ENCODE data around the gene CHP1.
"Not testable (repeated sequence)": the region's sequence is repeated elsewhere in the genome, so short reads cannot be mapped to it uniquely, and the experiment has no call there.

The CHP1 gene

GRCh38 chr15:41230650-41231421 lies at the start of gene CHP1, which contains the start of gene EXD1:
CHP1 (plus strand) TSS chr15:41231268; CDS start chr15:41231383, 115 bp downstream.
EXD1 (minus strand) TSS chr15:41230757; CDS start chr15:41226575, 4,182 bp downstream.
- DNase-seq (ENCODE audit: low read depth, low spot score), result peak; percentile 92

GRCh38 chr15:41182266-41182665 lies 48.8 kb upstream of the CHP1 start:
- no peak for DNase-seq (ENCODE audit: low read depth, low spot score)

- DNase-seq (ENCODE audit: low read depth, low spot score), result no peak
These were observed 47.5 kb upstream of the CHP1 start for GRCh38 chr15:41183581-41183980.

- no peak for DNase-seq (ENCODE audit: low read depth, low spot score)
These were observed 36.6 kb upstream of the CHP1 start for GRCh38 chr15:41194444-41194843.

GRCh38 chr15:41199470-41199869 lies 31.6 kb upstream of the CHP1 start:
- DNase-seq (ENCODE audit: low read depth, low spot score), result no peak

GRCh38 chr15:41203395-41203794 lies 27.7 kb upstream of the CHP1 start:
- no peak for DNase-seq (ENCODE audit: low read depth, low spot score)

- DNase-seq (ENCODE audit: low read depth, low spot score), result no peak
These were observed 25.8 kb upstream of the CHP1 start for GRCh38 chr15:41205315-41205714.

- DNase-seq (ENCODE audit: low read depth, low spot score), result no peak
These were observed 23.2 kb upstream of the CHP1 start for GRCh38 chr15:41207687-41208448.

- DNase-seq (ENCODE audit: low read depth, low spot score), result no peak
These were observed 15.4 kb upstream of the CHP1 start for GRCh38 chr15:41215708-41216107.

GRCh38 chr15:41218851-41219250 lies 12.2 kb upstream of the CHP1 start:
- no peak for DNase-seq (ENCODE audit: low read depth, low spot score)

GRCh38 chr15:41219381-41219780 lies 11.7 kb upstream of the CHP1 start:
- DNase-seq (ENCODE audit: low read depth, low spot score), result no peak

GRCh38 chr15:41230345-41230649 lies 771 bp upstream of the CHP1 start:
- no peak for DNase-seq (ENCODE audit: low read depth, low spot score)

GRCh38 chr15:41231422-41232226 lies 556 bp downstream of the CHP1 start:
- DNase-seq (ENCODE audit: low read depth, low spot score), result no peak

- no peak for DNase-seq (ENCODE audit: low read depth, low spot score)
These were observed 2.3 kb downstream of the CHP1 start for GRCh38 chr15:41233367-41233771.

- not testable (repeated sequence) for DNase-seq (ENCODE audit: low read depth, low spot score)
These were observed 4.2 kb downstream of the CHP1 start for GRCh38 chr15:41235228-41235627.

GRCh38 chr15:41235929-41236328 lies 4.9 kb downstream of the CHP1 start:
- no peak for DNase-seq (ENCODE audit: low read depth, low spot score)

- DNase-seq (ENCODE audit: low read depth, low spot score), result no peak
These were observed 7.0 kb downstream of the CHP1 start for GRCh38 chr15:41238100-41238499.

- no peak for DNase-seq (ENCODE audit: low read depth, low spot score)
These were observed 10.3 kb downstream of the CHP1 start for GRCh38 chr15:41241221-41241964.

- not testable (repeated sequence) for DNase-seq (ENCODE audit: low read depth, low spot score)
These were observed 19.7 kb downstream of the CHP1 start for GRCh38 chr15:41250745-41251144.

GRCh38 chr15:41251411-41251810 lies 20.3 kb downstream of the CHP1 start:
- DNase-seq (ENCODE audit: low read depth, low spot score), result no peak

GRCh38 chr15:41254560-41254959 lies 23.5 kb downstream of the CHP1 start:
- DNase-seq (ENCODE audit: low read depth, low spot score), result no peak

Data from iPS DF 19.7 (cell line).